CD14-positive monocyte (primary cell): Measurements from ENCODE around the gene GLDC. TPM values are rescaled to one million over a fixed set of nuclear protein-coding genes. Genes with fewer than 3 reads are reported as not detected.

Experiments used
- DNase-seq, 3 donors: peaks; one replicate each; pipeline ENCODE4 v3.0.0-alpha.2; 2011 to 2022
- H2AFZ ChIP-seq: 2 replicates; pipeline ENCODE4 v1.6.0; 2012; ENCODE audit warnings: mild to moderate bottlenecking, low read depth, low read length, inconsistent platforms; ENCODE audit not compliant: insufficient read depth, poor library complexity, severe bottlenecking
- H3K27ac ChIP-seq, 2 donors: 1 replicate in 1 of 2; 2 replicates in 1 of 2; pipeline ENCODE4 v1.5.1; 2012 to 2013; ENCODE audit warnings: low read length in 2 of 2, control low read depth in 1 of 2, inconsistent platforms in 1 of 2, low read depth in 1 of 2, mild to moderate bottlenecking in 1 of 2
- H3K27me3 ChIP-seq, 2 donors: one replicate each; pipeline versions ENCODE4 v1.6.0 to v1.6.1; 2011 to 2013; ENCODE audit warnings: low read length in 2 of 2; ENCODE audit not compliant: control insufficient read depth in 2 of 2, insufficient read depth in 2 of 2
- H3K36me3 ChIP-seq, 2 donors: replicated peaks in 1 of 2; 1 replicate in 1 of 2; 2 replicates in 1 of 2; pipeline versions ENCODE4 v1.5.1 to v1.6.1; 2012 to 2013; ENCODE audit warnings: low read length in 2 of 2, control low read depth in 1 of 2, inconsistent platforms in 1 of 2, mild to moderate bottlenecking in 1 of 2; ENCODE audit not compliant: insufficient read depth in 2 of 2, control insufficient read depth in 1 of 2
- H3K4me1 ChIP-seq, 2 donors: 1 replicate in 1 of 2; 2 replicates in 1 of 2; pipeline versions ENCODE4 v1.5.1 to v1.6.1; 2012 to 2013; ENCODE audit warnings: low read length in 2 of 2, control low read depth in 1 of 2, inconsistent platforms in 1 of 2, mild to moderate bottlenecking in 1 of 2, moderate library complexity in 1 of 2; ENCODE audit not compliant: insufficient read depth in 2 of 2, control insufficient read depth in 1 of 2
- H3K4me2 ChIP-seq: replicated peaks from 2 replicates; pipeline ENCODE3; 2012; ENCODE audit warnings: low read length, moderate library complexity, mild to moderate bottlenecking; ENCODE audit not compliant: poor library complexity, severe bottlenecking; ENCODE audit errors: extremely low read depth
- H3K4me3 ChIP-seq, 3 experiments: fragments of 200-600 bp in 1 of 3; sonication (generic) in 1 of 3; replicated peaks in 1 of 3; 1 replicate in 2 of 3; 2 replicates in 1 of 3; pipeline ENCODE4 v1.5.1; 2011 to 2013; ENCODE audit warnings: low read length in 3 of 3, mild to moderate bottlenecking in 3 of 3, control low read depth in 2 of 3, low read depth in 2 of 3, inconsistent platforms in 1 of 3, moderate library complexity in 1 of 3
- H3K79me2 ChIP-seq: 2 replicates; pipeline ENCODE4 v1.6.0; 2012; ENCODE audit warnings: mild to moderate bottlenecking, control low read depth, inconsistent platforms, low read length, moderate library complexity; ENCODE audit not compliant: insufficient read depth
- H3K9ac ChIP-seq: 2 replicates; pipeline ENCODE4 v1.6.0; 2017; ENCODE audit warnings: low read length, mild to moderate bottlenecking; ENCODE audit not compliant: insufficient read depth, poor library complexity, severe bottlenecking
- H3K9me3 ChIP-seq, 2 donors: replicated peaks in 1 of 2; 1 replicate in 1 of 2; 2 replicates in 1 of 2; pipeline versions ENCODE4 v1.5.1 to v1.6.1; 2012 to 2013; ENCODE audit warnings: low read length in 2 of 2, control low read depth in 1 of 2; ENCODE audit not compliant: control insufficient read depth in 1 of 2, insufficient read depth in 1 of 2
- H4K20me1 ChIP-seq: 2 replicates; pipeline ENCODE4 v1.6.0; 2012; ENCODE audit warnings: mild to moderate bottlenecking, low read length, control low read depth, moderate library complexity; ENCODE audit not compliant: insufficient read depth
- H3K27ac Mint-ChIP-seq, 7 donors: one replicate each; pipeline ENCODE4 v1.8.0; 2020; ENCODE audit warnings: mild to moderate bottlenecking in 7 of 7, mixed read lengths in 7 of 7, moderate library complexity in 6 of 7, inconsistent platforms in 2 of 7
- H3K27me3 Mint-ChIP-seq, 3 donors: one replicate each; pipeline ENCODE4 v1.8.0; 2021 to 2022; ENCODE audit warnings: low read depth in 3 of 3, mild to moderate bottlenecking in 3 of 3, mixed read lengths in 3 of 3, moderate library complexity in 3 of 3, inconsistent platforms in 1 of 3
- H3K36me3 Mint-ChIP-seq, 2 donors: one replicate each; pipeline ENCODE4 v1.8.0; 2020; ENCODE audit warnings: mixed read lengths in 2 of 2, inconsistent platforms in 1 of 2, mild to moderate bottlenecking in 1 of 2
- H3K4me1 Mint-ChIP-seq: one replicate; pipeline ENCODE4 v1.8.0; 2020; ENCODE audit warnings: mild to moderate bottlenecking, mixed read lengths
- H3K4me3 Mint-ChIP-seq, 2 donors: one replicate each; pipeline ENCODE4 v1.8.0; 2020; ENCODE audit warnings: mild to moderate bottlenecking in 2 of 2, mixed read lengths in 2 of 2, moderate library complexity in 1 of 2
- H3K9me3 Mint-ChIP-seq, 7 donors: one replicate each; pipeline ENCODE4 v1.8.0; 2020 to 2022; ENCODE audit warnings: mixed read lengths in 7 of 7, mild to moderate bottlenecking in 6 of 7, moderate library complexity in 6 of 7, inconsistent platforms in 2 of 7
- CTCF ChIP-seq: fragments of 200-600 bp; IDR thresholded peaks from one replicate; pipeline ENCODE4 v1.8.0; 2022; ENCODE audit warnings: antibody characterized with exemption, mild to moderate bottlenecking
- WGBS: methylation state at CpG from one replicate; pipeline ENCODE4 v1.1.5; 2013; ENCODE audit warnings: missing lambda C conversion rate; ENCODE audit not compliant: insufficient coverage; 5-methylcytosine and 5-hydroxymethylcytosine counted together
- intact Hi-C, 2 donors: fragments of 100-400 bp; cut with micrococcal nuclease; formaldehyde crosslinking; loops; one replicate each; pipeline versions ENCODE4 v1.15.0 to v1.15.1; 2023
- polyA plus RNA-seq, 3 donors: library from polyadenylated mRNA; depleted of rRNA in 1 of 3; unstranded in 2 of 3; stranded (reverse) in 1 of 3; fragments of 300-500 nt in 2 of 3; fragments of >200 nt in 1 of 3; fragmentation: Illumina TruSeq in 2 of 3; gene quantifications; 1 replicate in 2 of 3; 2 replicates in 1 of 3; pipeline ENCODE4 v1.2.3, GENCODE V29; 2012 to 2021

The GLDC gene
- polyA plus RNA-seq, 3 donors, result not detected

- no peaks in the 10 kb centered on the region for H3K36me3 ChIP-seq
- no peaks in the 10 kb centered on the region for H4K20me1 ChIP-seq
- no peak overlapping the region for H3K4me2 ChIP-seq
- no peaks in the 10 kb centered on the region for H3K27me3 ChIP-seq
- no peak for TF ChIP-seq CTCF
- WGBS, result 94% methylated on average over 3 of the region's 4 CpGs
- H3K79me2 ChIP-seq, result no peaks in the 10 kb centered on the region
- no peaks in the 10 kb centered on the region for H3K4me1 ChIP-seq
- Mint-ChIP-seq H3K4me1 (no peaks in the 10 kb centered on the region), H3K4me3 (no peak overlapping the region), H3K27me3 (peaks cover 0 to 11% (median 6%) of the 10 kb centered on the region in 3 donors), H3K27ac (no peak overlapping the region), H3K9me3 (no peaks in the 10 kb centered on the region), H3K36me3 (no peaks in the 10 kb centered on the region)
- no peaks in the 10 kb centered on the region for H3K9me3 ChIP-seq
- intact Hi-C loops, result no loop called here
- no peak for DNase-seq
- no peak overlapping the region for H3K9ac ChIP-seq
- no peak overlapping the region for H3K27ac ChIP-seq
- no peak overlapping the region for H3K4me3 ChIP-seq
- no peak overlapping the region for H2AFZ ChIP-seq
These were observed 25.9 kb upstream of the GLDC start for GRCh38 chr9:6671416-6671815.

GRCh38 chr9:6669881-6670280 is 24.4 kb upstream of the GLDC start:
- no peaks in the 10 kb centered on the region for H3K4me1 Mint-ChIP-seq
- Histone ChIP-seq H3K79me2 (no peaks in the 10 kb centered on the region), H3K4me2 (no peak overlapping the region), H3K27ac (no peak overlapping the region), H3K4me1 (no peaks in the 10 kb centered on the region), H3K9ac (no peak overlapping the region), H4K20me1 (no peaks in the 10 kb centered on the region), H3K27me3 (no peaks in the 10 kb centered on the region), H2AFZ (no peak overlapping the region), H3K4me3 (no peak overlapping the region), H3K36me3 (no peaks in the 10 kb centered on the region), H3K9me3 (no peaks in the 10 kb centered on the region)
- no peaks in the 10 kb centered on the region for H3K36me3 Mint-ChIP-seq
- no peak for DNase-seq
- intact Hi-C loops, result no loop called here
- H3K27ac Mint-ChIP-seq, result no peak overlapping the region
- H3K27me3 Mint-ChIP-seq, result peaks cover 0 to 11% (median 6%) of the 10 kb centered on the region in 3 donors
- no peaks in the 10 kb centered on the region for H3K9me3 Mint-ChIP-seq
- H3K4me3 Mint-ChIP-seq, result no peak overlapping the region
- no peak for TF ChIP-seq CTCF
- WGBS, result 91% methylated on average over 8 of the region's 14 CpGs
